Ovary (tissue), 9 donors: ENCODE measurements around the gene VAMP1. TPM values are rescaled to one million over a fixed set of nuclear protein-coding genes. Genes with fewer than 3 reads are reported as not detected.

ENCODE experiments used
- DNase-seq, 5 donors: peaks; one replicate each; pipeline ENCODE4 v3.0.0-alpha.2; 2019 to 2020
- H3K27ac ChIP-seq, 2 donors: fragments of 200-600 bp; one replicate each; pipeline versions ENCODE4 v1.5.1 to v1.8.0; 2019 to 2022
- H3K27me3 ChIP-seq: fragments of 200-600 bp; one replicate; pipeline ENCODE4 v1.8.0; 2022
- H3K36me3 ChIP-seq: fragments of 200-600 bp; sonication (generic); one replicate; pipeline ENCODE4 v1.5.1; 2019
- H3K4me1 ChIP-seq: one replicate; pipeline ENCODE4 v1.8.1; 2013; ENCODE audit warnings: mild to moderate bottlenecking, moderate library complexity; ENCODE audit not compliant: insufficient read depth
- H3K4me3 ChIP-seq: fragments of 200-600 bp; sonication (generic); one replicate; pipeline ENCODE4 v1.5.1; 2017
- H3K9me3 ChIP-seq, 2 donors: fragments of 200-600 bp in 1 of 2; sonication (generic) in 1 of 2; one replicate each; pipeline versions ENCODE4 v1.5.1 to v1.8.1; 2013 to 2019; ENCODE audit warnings: mild to moderate bottlenecking in 1 of 2, moderate library complexity in 1 of 2
- CTCF ChIP-seq, 3 donors: fragments of 450-650 bp in 2 of 3; fragments of 200-600 bp in 1 of 3; IDR thresholded peaks; one replicate each; pipeline versions ENCODE4 v1.5.1 to v1.8.0; 2016 to 2022; ENCODE audit warnings: antibody characterized with exemption in 3 of 3, mild to moderate bottlenecking in 1 of 3
- EP300 ChIP-seq: sonication (generic); formaldehyde crosslinking; IDR thresholded peaks from one replicate; pipeline ENCODE4 v1.6.1; 2017; ENCODE audit warnings: antibody characterized with exemption
- POLR2A ChIP-seq: fragments of 450-650 bp; IDR thresholded peaks from one replicate; pipeline ENCODE4 v1.6.1; 2017; ENCODE audit warnings: antibody characterized with exemption, mild to moderate bottlenecking, moderate library complexity
- WGBS, 3 donors: extraction: QIAGEN DNeasy Blood & Tissue Kit in 1 of 3; methylation state at CpG; one replicate each; pipeline versions ENCODE4 v1.1.5 to v1.1.7; 2013 to 2017; 5-methylcytosine and 5-hydroxymethylcytosine counted together
- intact Hi-C, 4 donors: fragments of 100-400 bp; cut with DNase I; formaldehyde crosslinking; loops; one replicate each; pipeline versions ENCODE4 v1.11.0 to v1.15.1; 2022 to 2023
- polyA plus RNA-seq, 2 donors: library from polyadenylated mRNA; stranded (reverse); fragments of 200-250 nt in 1 of 2; fragments of 350-450 nt in 1 of 2; fragmentation: Illumina TruSeq in 1 of 2; extraction: RNeasy Lipid Tissue Mini Kit (QIAGEN cat#74804) in 1 of 2; gene quantifications; one replicate each; pipeline ENCODE4 v1.2.3, GENCODE V29; 2013 to 2014
- total RNA-seq, 7 donors: library from RNA; depleted of rRNA in 2 of 7; stranded (reverse); fragments of >200 nt in 2 of 7; fragmentation: NEBNext Ultra II Directional in 3 of 7; extraction: Animal tissue kit (Norgen Biotek cat#: 25700) in 3 of 7; gene quantifications; one replicate each; pipeline versions ENCODE4 v1.1.0 to v1.2.4, GENCODE V29; 2016 to 2023
- donor health status: DM: no; HTN: no; CAD: no; lungs with moderate emphysema.
- donor health status: DM: no; HTN: no; CAD: no.
- donor health status: Bipolar disorder and iron deficiency.
- donor health status: DM: yes; HTN: yes; CAD: no.
- donor health status: DM: no; HTN: no; CAD: no.
- donor health status: DM: yes; HTN: yes; CAD: no.

Gene VAMP1
- total and polyA plus RNA-seq, 9 donors = 2.5 to 11.9 (median 5.8) TPM

GRCh38 chr12:6444704-6445688 is 25.5 kb downstream of the VAMP1 start, which contains the start of gene CD27:
TSS of gene CD27 (plus strand) at chr12:6444955. CDS start at chr12:6445096, 141 bp downstream.
- no peak within 1 kb of the TSS for H3K4me3 ChIP-seq
- H3K27ac ChIP-seq = no peak within 1 kb of the TSS
- no peak for DNase-seq
- 80 to 84% (median 82%) methylated on average over 16 of the region's 16 CpGs for WGBS, 3 donors
- no peak for TF ChIP-seq POLR2A
- TF ChIP-seq EP300 = no peak
- no peak for TF ChIP-seq CTCF (IDR thresholded peaks at IDR 0.05)
- no peaks in the 10 kb centered on the region for H3K36me3 ChIP-seq
- H3K9me3 ChIP-seq = no peaks in the 10 kb centered on the region
- intact Hi-C loops = no loop called here
- H3K27me3 ChIP-seq = no peaks in the 10 kb centered on the region
- H3K4me1 ChIP-seq = peaks cover 3% of the 10 kb centered on the region

GRCh38 chr12:6444031-6444430 is 26.4 kb downstream of the VAMP1 start:
- DNase-seq = peak in 1 of 5 donors; percentile 2
- Histone ChIP-seq H3K9me3 (no peaks in the 10 kb centered on the region), H3K4me3 (no peak overlapping the region), H3K4me1 (no peaks in the 10 kb centered on the region), H3K36me3 (no peaks in the 10 kb centered on the region), H3K27me3 (no peaks in the 10 kb centered on the region), H3K27ac (no peak overlapping the region)
- intact Hi-C loops = no loop called here
- 71 to 81% (median 77%) methylated on average over 4 of the region's 4 CpGs for WGBS, 3 donors
- no peak for TF ChIP-seq EP300
- TF ChIP-seq CTCF (IDR thresholded peaks at IDR 0.05) = no peak
- no peak for TF ChIP-seq POLR2A

GRCh38 chr12:6443361-6443983 is 27.0 kb downstream of the VAMP1 start:
- no peaks in the 10 kb centered on the region for H3K36me3 ChIP-seq
- TF ChIP-seq EP300 (no peak), CTCF (IDR thresholded peaks at IDR 0.05) (no peak), POLR2A (no peak)
- no peak overlapping the region for H3K4me3 ChIP-seq
- no peak overlapping the region for H3K27ac ChIP-seq
- H3K9me3 ChIP-seq = no peaks in the 10 kb centered on the region
- DNase-seq = peak in 1 of 5 donors; percentile 3
- H3K4me1 ChIP-seq = no peaks in the 10 kb centered on the region
- intact Hi-C loops = no loop called here
- WGBS, 3 donors = 58 to 67% (median 60%) methylated on average over 9 of the region's 9 CpGs
- H3K27me3 ChIP-seq = no peaks in the 10 kb centered on the region

GRCh38 chr12:6442836-6443235 is 27.6 kb downstream of the VAMP1 start:
- WGBS, 3 donors = 78 to 81% (median 80%) methylated on average over 9 of the region's 9 CpGs
- DNase-seq = peak in 1 of 5 donors; percentile 3
- Histone ChIP-seq H3K4me3 (no peak overlapping the region), H3K4me1 (no peaks in the 10 kb centered on the region), H3K27ac (no peak overlapping the region), H3K36me3 (no peaks in the 10 kb centered on the region), H3K9me3 (no peaks in the 10 kb centered on the region), H3K27me3 (no peaks in the 10 kb centered on the region)
- TF ChIP-seq POLR2A (no peak), EP300 (no peak), CTCF (IDR thresholded peaks at IDR 0.05) (no peak)
- intact Hi-C loops = no loop called here
